HUDEP-2 (cell line): Measurements from ENCODE around the gene SMAP1.

Experiments used
- DNase-seq, 76 experiments: peaks; one replicate each; lab custom pipeline; 2025; ENCODE audit not compliant: unreplicated experiment in 76 of 76; lab: John Stamatoyannopoulos, UW

SMAP1 gene

GRCh38 chr6:70838907-70839285 is 171.2 kb downstream of the SMAP1 start:
- no peak for DNase-seq

DNA sequence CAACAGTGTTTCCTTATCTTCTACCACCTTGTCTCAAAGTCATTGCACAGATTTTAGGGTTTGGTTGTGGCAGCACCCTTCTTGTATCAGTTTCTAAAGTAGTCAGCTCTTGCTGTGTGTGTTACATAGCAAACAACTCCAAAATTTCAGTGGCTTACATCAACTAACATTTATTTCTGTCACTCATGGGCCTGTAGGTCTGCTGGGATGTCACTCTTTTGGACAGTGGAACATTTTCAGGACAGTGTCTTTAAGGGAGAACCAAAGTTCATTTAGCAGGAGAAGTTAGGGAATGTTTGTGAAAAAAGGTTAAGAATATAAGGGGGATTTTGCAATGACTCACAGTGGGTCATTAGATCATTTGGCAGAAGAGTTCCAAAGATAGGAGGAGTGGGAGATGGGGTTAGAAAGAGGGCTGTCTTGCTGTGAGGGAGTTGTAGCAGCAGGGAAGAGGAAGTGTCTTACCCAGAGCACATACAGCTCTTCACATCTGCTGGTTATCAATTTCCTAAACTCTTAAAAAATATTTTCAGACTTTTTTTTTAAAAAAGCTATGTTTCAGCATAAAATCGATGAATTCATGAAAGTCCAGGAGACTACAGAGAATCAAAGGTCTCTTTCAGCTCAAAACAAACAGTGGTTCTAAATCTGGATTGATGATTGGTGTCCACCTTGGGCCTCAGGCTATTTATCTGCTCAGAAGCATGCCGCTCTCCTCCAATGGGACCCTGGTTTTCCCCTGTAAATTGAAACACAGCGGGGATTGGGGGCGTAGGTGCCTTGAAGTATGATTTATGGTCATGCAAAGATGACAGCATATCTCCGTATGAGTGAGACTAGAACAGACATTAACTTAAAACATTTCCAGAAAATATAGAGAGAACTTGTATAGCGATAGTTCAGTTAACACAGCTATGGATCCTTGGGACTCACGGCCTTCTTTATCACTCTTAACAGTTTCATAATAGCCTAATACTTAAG is 171.9 kb downstream of the SMAP1 start:
- peak in 2 of 76 experiments; percentile 5 to 11 for DNase-seq

DNA sequence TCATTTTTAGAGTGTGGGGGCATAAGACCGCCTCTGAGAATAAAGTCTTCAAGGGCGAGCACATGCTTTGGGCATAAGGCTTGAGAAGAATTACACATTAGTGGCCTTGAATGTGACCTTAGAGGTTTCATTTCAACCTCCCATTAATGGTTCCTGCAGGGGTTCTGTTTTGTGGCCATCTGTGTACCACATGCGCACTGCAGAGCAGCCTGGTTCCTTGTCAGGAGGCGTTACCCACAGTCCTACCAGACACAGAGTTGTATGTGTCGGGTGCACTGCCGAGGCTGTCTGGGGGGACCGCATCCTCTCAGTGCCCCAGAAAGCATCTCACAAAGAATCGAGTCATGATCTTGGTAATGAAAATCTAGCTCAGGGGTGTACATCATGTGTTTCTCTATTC is 173.4 kb downstream of the SMAP1 start:
- no peak for DNase-seq

GRCh38 chr6:70842541-70842940 is 174.9 kb downstream of the SMAP1 start:
- no peak for DNase-seq

DNA sequence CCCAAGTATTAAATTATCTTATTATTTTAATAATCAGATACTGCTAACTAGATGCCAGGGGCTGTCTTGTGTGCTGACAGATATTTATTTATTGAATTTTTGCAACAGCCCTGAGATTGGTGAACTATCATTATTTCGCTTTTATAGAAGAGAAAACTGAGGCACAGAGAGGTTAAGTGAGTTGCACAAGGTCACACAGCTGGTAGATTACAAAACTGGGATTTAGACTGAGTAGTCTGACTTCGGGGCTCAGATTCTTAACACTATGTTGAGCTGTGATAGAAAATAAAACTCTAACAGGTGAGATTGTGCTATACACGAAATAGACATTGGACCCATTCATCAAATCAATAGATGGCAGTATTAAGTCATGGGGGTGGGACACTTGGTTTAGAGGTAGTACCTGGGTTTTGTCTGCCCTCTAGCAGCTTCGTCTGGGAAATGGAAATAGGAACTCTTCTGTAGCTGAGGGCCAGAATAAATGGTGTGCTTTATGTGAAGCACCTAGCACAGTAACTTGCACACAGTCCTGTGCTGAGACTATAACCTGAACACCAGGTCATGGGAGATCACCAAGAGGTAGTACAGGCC is 175.7 kb downstream of the SMAP1 start:
- DNase-seq: no peak

GRCh38 chr6:70844301-70844700 is 176.6 kb downstream of the SMAP1 start:
- no peak for DNase-seq

DNA sequence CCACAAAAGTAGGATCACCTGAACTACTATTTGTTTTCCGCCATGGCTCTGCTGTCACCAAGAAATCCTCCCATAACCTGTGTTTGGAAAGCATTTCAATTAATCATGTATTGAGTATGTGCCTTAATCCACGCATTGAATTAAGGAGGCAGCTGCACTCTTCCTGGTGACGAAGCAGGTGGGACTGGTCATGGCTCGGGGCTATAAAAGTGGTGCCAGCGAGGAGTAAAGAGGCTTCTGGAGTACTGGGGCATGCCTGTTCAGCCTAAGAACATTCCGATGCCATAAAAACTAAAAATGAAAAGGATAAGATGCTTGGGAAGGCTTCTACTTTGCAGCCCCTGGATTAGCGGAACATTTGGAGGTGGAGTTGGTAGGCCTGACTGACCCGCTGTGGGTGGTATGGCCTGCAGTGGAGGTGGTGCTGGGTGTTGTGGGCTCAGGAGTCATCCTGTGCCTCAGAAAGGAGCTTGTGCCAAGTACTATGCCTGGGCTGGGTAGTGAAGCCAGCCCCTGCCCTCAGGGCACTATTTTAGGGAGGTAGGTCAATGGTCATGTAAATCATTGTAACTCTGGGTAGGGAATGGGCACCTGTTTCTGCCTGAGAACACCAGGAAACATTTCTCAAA is 178.6 kb downstream of the SMAP1 start:
- DNase-seq: no peak

DNA sequence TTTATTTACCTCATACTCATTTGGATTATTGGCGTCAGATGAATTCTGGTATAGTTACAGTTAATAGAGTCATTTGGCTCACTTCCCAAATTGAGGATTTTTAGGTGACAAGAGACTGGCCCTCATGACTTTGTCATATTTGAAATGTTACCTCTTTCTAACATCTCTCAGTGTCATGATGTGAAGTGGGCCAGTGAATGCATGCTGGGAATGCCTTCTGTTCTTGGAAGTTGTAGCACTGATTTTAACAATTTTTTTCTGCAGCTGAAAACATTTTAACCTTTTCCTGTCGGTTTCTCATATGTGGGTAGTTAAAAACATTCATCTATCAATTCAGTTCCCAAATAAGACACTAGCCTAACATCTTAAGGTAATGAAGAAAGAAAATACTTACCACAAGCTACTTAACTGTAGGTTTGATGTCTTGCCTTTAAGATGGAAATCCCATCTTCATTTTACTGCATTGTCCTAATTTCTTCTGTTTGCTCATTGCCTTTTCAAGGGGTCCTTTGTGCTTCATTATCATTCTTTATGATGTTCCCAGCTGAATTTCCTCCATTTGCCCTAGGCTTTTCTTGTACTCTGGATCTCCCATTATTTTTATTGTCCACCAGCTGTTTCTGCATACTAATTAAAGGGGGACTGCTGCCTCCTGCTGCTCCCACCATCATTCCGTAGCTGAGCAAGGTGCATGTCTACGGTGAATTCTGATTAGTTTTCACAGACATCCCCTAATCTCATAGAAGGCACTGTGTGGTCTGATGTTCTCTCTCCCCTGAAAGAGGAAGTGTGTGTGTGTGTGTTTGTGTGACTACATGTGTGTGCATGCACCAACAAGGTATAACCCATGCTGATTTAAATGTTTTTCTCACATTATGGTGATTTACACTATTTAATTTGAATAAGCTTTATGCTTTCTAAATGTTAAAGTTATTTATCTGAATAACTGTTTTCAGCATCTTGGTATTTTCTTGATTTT is 179.7 kb downstream of the SMAP1 start:
- DNase-seq: no peak

- no peak for DNase-seq
These were observed 181.8 kb downstream of the SMAP1 start for GRCh38 chr6:70849348-70850069.

GRCh38 chr6:70852667-70853246 is 185.1 kb downstream of the SMAP1 start:
- no peak for DNase-seq

GRCh38 chr6:70857387-70858077 is 189.8 kb downstream of the SMAP1 start:
- no peak for DNase-seq

- DNase-seq: no peak
These were observed 192.4 kb downstream of the SMAP1 start for GRCh38 chr6:70860045-70860444.

- DNase-seq: no peak
These were observed 193.2 kb downstream of the SMAP1 start for GRCh38 chr6:70860920-70861319.

- DNase-seq: no peak
These were observed 195.7 kb downstream of the SMAP1 start for GRCh38 chr6:70863343-70863742.

DNA sequence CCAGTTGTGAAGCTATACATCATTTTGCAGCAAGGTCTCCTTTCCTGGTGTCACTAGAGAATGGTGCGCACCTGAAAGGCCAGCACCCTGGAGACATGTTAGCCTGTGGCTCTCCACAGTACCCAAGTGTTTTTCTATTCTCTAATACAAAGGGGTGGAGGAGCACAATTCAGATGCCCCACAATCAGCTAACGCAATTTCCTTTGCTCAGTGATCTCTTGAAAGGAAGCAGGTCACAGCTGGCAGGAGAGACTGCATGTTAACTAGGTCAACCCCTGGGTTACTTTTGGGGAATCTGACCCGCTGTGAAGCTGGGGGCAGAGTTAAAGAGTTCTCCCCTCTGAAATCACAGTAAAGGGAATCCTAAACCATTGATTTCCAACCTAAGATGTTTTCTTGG is 196.7 kb downstream of the SMAP1 start:
- DNase-seq: no peak

- DNase-seq: no peak
These were observed 204.8 kb downstream of the SMAP1 start for GRCh38 chr6:70872469-70872868.

GRCh38 chr6:70874181-70874913 is 206.7 kb downstream of the SMAP1 start:
- no peak for DNase-seq

DNA sequence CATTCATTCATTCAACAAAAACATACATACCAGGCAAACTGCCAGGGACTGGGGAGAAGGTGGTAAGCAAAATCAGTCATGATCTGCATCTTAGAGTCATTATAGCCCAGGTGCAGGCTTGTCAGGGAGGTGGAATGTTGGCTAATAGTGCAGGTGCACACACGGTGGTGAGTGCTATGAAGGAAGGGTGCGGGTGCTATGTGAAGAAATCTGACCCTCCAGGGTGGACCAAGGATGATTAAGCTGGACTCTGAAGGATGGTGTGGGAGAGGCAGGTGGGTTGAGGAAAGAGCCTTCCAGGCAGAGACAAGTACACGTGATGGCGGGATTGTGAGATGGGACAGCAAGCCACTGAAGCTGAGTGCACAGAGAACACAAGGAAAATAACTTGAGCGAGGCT is 211.8 kb downstream of the SMAP1 start:
- DNase-seq: no peak
